Measurements from ENCODE around the gene RAG2.

The RAG2 gene

DNA sequence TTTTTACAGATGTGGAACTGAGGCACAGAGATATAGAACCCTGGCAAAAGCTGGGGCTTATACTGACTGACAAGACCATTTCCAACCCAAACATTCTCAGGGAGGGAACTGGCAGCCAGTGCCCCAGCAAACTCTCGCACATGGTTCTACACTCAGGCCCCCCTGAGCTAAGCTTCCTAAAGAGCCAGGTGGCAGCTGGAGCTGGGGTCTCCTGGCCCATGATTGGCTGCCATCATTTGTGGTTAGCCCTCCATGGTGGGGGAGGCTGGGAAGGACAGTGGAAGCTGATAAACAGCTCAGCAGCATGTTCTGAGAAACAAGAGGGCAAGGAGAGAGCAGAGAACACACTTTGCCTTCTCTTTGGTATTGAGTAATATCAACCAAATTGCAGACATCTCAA is 30.3 kb downstream of the RAG2 start, which contains the start of gene RAG1:
RAG1 (plus strand) TSS at position 314 of the 400 bp plus-strand sequence. CDS start 5,298 bp downstream, outside the sequence.
- ChIA-PET CTCF (interaction anchor here (2.0 to 9.0 kb wide), 3 partner anchors 51 to 180 kb away, joined by 7 to 252 read pairs (median 205); no protein-coding TSS in a partner anchor), POLR2A (no interaction called here)
- no peak within 1 kb of the TSS for H3K4me3 ChIP-seq (ENCODE audit: low read depth, low read length)
- TF ChIP-seq, protein P1, sequence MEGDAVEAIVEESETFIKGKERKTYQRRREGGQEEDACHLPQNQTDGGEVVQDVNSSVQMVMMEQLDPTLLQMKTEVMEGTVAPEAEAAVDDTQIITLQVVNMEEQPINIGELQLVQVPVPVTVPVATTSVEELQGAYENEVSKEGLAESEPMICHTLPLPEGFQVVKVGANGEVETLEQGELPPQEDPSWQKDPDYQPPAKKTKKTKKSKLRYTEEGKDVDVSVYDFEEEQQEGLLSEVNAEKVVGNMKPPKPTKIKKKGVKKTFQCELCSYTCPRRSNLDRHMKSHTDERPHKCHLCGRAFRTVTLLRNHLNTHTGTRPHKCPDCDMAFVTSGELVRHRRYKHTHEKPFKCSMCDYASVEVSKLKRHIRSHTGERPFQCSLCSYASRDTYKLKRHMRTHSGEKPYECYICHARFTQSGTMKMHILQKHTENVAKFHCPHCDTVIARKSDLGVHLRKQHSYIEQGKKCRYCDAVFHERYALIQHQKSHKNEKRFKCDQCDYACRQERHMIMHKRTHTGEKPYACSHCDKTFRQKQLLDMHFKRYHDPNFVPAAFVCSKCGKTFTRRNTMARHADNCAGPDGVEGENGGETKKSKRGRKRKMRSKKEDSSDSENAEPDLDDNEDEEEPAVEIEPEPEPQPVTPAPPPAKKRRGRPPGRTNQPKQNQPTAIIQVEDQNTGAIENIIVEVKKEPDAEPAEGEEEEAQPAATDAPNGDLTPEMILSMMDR (IDR thresholded peaks at IDR 0.05; ENCODE audit: insufficient read depth, low read length, missing control alignments) = no peak
- no peak for DNase-seq (ENCODE audit: low read depth, low spot score)

DNA sequence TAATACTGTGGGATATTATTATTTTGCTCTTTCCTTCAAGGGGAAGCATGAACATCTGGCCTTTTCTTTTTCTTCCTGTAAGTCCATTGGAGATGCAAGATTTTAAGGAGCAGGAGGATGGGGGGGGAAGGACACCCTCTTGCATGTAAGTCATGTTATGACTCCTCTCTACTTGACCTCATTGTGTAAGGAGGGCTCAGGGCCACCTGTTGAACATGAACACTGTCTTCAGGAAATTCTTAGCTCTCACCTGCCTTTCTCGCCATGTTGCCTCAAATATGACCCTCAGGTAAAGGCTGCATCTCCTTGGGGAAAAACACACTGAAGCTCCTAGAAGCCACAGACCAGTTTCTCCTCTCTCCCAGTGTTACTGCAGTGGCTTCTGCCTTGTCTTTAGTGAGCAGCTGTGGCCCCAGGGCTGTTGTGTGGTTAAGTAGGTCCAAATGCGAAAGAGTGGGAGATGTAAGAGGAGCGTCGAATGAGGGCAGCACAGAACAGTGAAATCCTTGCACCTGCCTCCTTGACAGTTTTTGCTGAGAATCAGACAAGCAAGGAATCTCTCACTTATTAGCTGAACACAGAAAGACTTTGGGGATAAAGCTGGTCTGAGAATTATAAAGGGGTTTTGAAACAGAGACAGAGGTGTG is 31.5 kb downstream of the RAG2 start:
- no peak for DNase-seq (ENCODE audit: low read depth, low spot score)
- CTCF ChIA-PET = interaction anchor here (2.0 to 9.0 kb wide), 6 partner anchors 9 to 181 kb away, joined by 7 to 252 read pairs (median 68); no protein-coding TSS in a partner anchor
- H3K4me3 ChIP-seq (ENCODE audit: low read depth, low read length) = no peak overlapping the region
- TF ChIP-seq, protein P1 (IDR thresholded peaks at IDR 0.05; ENCODE audit: insufficient read depth, low read length, missing control alignments) = no peak
- POLR2A ChIA-PET = no interaction called here

DNA sequence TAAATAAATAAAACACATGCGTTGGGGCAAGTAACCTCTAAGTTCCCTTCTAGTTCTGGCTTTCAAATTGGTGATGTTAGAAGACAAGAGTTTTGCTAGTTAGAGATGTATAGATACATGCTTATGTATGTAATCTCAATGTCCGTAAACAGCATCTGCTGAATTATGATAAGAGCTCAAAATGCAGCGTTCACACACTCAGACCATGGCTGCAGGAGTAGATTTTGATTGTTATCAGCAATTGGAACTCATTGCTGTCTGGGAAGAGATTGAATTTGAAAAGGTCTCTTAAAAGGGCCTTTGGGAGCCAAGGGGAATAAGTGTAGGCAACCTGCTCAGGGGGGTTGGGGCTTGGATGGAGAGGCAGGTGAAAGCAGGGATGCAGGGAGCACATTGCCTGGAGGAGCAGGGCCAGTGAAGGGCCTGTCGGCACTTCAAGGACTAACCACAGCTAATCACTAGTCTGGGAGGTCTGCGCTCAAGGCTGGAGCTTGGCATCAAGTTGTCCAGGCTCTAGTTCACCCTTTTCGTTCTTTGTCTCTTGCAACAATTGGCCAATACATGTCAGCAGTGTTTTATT is 32.9 kb downstream of the RAG2 start:
- CTCF ChIA-PET = interaction anchor here (0.7 to 9.0 kb wide), 22 partner anchors 10 to 273 kb away, joined by 3 to 252 read pairs (median 7); partner anchors contain the start of genes IFTAP and RAG2
- TF ChIP-seq, protein P1 (IDR thresholded peaks at IDR 0.05; ENCODE audit: insufficient read depth, low read length, missing control alignments) = no peak
- no peak for DNase-seq (ENCODE audit: low read depth, low spot score)
- POLR2A ChIA-PET = interaction anchor here (1.0 kb wide), 1 partner anchor 181 kb away, joined by 4 read pairs; no protein-coding TSS in a partner anchor
- H3K4me3 ChIP-seq (ENCODE audit: low read depth, low read length) = no peak overlapping the region

DNA sequence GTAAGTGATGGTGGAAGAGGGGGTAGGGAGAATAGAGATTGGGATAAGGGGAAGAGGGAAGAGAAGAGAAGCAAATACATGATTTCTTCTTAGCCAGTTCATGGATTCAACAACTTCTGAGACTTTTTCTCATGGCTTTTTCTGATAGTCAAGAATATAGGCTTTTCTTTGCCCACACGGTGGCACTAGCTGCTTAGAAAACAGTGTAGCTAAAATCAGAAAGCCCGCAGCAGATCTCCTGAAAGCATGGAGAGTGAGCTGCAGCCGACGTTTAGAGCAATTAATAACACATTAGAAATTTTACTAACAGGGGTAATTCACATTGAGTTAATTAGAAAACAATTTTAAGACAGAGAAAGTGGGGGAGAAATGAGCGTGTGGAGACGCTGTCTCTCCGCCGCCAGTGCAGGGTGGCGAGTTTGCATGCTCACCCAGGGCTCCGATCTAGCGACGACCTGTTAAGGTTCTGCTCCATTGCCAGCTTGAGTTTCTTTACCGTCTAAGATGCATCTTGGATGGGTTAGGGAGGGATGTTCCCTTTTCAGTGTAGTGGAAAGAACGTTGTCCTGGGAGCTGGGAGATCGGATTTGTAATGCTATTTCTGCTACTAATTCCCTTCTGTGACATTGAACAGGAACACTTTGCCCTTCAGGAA is 33.5 kb downstream of the RAG2 start:
- peak overlapping the region; percentile 41 for H3K4me3 ChIP-seq (ENCODE audit: low read depth, low read length)
- TF ChIP-seq, protein P1 (IDR thresholded peaks at IDR 0.05; ENCODE audit: insufficient read depth, low read length, missing control alignments) = peak; percentile 44
- DNase-seq (ENCODE audit: low read depth, low spot score) = no peak
- ChIA-PET CTCF (interaction anchor here (0.9 to 9.0 kb wide), 27 partner anchors 11 to 272 kb away, joined by 3 to 252 read pairs (median 7); partner anchors contain the start of genes IFTAP and RAG2), POLR2A (interaction anchor here (1.0 kb wide), 1 partner anchor 182 kb away, joined by 4 read pairs; no protein-coding TSS in a partner anchor)

DNA sequence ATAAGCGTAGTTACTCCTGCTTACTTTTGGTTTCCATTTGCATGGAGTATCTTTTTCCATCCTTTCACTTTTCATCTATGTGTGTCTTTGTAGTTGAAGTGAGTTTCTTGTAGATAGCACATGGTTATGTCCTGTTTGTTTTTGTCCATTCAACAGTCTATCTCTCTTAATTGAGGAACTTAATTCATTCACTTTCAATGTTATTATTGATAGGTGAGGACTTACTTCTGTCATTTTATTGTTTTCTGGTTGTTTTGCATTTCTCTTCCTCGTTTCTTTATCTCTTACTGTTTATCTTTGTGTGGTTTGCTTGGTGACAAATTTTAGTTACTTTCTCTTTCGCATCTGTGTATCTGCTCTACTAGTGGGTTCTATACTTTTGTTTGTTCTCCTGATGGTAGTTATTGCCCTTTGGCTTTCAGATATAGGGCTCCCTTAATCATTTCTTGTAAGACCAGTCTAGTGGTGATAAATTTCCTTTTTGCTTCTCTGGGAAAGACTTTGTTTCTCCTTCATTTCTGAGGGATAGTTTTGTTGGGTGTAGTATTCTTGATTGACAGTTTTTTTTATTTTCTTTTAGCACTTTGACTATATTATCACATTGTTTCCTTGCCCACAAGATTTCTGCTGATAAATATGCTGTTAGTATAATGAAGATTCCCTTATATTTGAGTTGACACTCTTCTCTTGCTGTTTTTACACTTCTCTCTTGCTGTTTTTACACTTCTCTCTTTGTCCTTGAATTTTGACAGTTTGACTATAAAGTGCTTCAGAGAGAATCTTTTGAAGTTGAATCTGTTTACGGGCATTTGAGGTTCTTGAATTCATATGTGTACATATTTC is 39.2 kb downstream of the RAG2 start:
- no peak overlapping the region for H3K4me3 ChIP-seq (ENCODE audit: low read depth, low read length)
- TF ChIP-seq, protein P1 (IDR thresholded peaks at IDR 0.05; ENCODE audit: insufficient read depth, low read length, missing control alignments) = no peak
- POLR2A ChIA-PET = no interaction called here
- DNase-seq (ENCODE audit: low read depth, low spot score) = no peak
- CTCF ChIA-PET = interaction anchor here (1.0 kb wide), 1 partner anchor 63 kb away, joined by 3 read pairs; no protein-coding TSS in a partner anchor
